NT2/D1 (cell line): Measurements from ENCODE around the gene TP53I3.

Source experiments
- SUZ12 ChIP-seq: IDR thresholded peaks from 2 replicates; pipeline ENCODE4 v1.6.1; 2011; ENCODE audit not compliant: insufficient read length, insufficient read depth; ENCODE audit errors: extremely low read depth
- YY1 ChIP-seq: IDR thresholded peaks from 2 replicates; pipeline ENCODE4 v1.6.1; 2011; ENCODE audit not compliant: insufficient read length, insufficient read depth
- ZNF274 ChIP-seq: IDR thresholded peaks from 2 replicates; pipeline ENCODE4 v1.6.1; 2011; ENCODE audit warnings: mild to moderate bottlenecking, low read depth, low read length

DNA sequence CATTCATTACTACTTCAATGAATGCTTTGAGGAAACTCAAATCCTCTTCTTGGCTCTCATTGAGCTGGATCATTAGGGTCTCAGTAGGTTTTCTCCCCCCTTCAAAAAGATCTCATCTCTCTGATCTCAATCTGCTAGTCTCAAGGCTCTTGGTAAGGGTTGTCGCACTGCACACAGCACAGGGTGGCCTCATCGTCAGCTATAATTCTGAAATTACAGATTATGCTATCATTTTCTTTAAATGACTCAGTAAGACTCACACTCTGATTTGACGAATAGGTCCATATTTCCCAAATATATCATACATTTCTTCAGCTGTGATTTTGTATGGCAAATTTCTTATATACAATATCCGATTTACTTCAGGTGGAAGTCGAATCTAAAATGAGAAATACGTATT, 10.8 kb downstream of the TP53I3 start:
- TF ChIP-seq ZNF274 (no peak), YY1 (no peak), SUZ12 (no peak)
